HG03039 (cell line): ENCODE measurements around the gene IDH3A.

ENCODE experiments used
- ATAC-seq: cut with Tn5 transposase; IDR thresholded peaks from one replicate; pipeline ENCODE4 v1.9.1; 2021; ENCODE audit warnings: mild to moderate bottlenecking, moderate library complexity; ENCODE audit not compliant: unreplicated experiment

Gene IDH3A

DNA sequence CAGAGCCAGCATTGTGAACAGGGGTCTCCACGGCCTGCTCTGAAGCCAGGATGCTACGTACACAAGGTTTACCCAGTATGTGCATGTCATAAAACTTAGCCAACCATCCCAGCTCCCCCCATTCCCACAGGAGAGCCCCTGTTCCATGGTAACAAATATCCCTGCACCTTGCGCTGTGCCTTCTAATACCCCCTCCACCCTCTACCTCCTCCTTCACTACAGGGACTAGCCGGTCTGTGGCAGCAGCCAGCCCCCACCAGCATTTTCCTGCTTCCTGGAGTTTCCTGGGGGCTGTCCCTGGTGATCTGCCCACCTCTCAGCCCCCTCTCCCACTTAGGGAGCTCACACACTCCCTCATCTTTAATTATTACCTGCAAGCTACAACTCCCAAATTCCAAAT, 64.8 kb downstream of the IDH3A start:
- no peak for ATAC-seq

DNA sequence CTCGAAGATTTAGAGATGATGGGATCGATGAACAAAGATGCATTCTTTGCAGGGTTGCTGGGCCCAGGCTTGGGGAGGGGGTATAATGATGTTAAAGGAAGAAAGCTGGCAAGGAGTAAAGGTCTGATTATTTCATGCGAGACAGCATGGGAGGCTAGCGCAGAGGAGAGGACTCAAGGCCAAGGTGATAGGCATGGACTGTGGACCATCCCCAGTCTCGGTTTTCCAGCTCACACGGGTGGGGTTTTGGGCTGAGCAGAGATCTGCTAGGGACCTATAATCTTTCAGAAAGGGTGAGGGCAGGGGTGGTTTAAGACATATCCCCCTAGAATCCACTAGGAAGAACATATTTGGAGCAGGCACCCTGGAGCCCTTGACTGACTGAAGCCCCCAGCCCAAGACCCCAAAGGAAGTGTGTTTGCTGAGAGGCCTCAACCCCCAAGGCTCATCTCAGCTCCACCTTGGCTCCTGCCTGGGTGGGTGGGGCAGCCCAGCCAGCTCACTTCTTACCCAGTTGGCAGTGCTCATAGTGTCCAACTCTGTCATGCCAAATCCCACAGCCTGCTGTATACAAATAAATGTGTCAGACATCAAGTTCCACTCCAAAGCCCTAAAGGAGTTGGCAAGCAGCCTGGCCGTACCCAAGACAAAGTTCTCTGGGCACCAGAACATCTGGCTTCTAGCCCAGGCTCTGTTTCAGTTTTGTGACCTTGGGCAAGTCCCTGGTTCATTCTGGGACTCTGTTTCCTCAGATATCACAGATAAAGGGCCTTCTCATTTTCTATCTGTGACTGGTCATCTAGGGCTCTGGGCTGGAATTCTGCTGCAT, 67.3 kb downstream of the IDH3A start:
- no peak for ATAC-seq

DNA sequence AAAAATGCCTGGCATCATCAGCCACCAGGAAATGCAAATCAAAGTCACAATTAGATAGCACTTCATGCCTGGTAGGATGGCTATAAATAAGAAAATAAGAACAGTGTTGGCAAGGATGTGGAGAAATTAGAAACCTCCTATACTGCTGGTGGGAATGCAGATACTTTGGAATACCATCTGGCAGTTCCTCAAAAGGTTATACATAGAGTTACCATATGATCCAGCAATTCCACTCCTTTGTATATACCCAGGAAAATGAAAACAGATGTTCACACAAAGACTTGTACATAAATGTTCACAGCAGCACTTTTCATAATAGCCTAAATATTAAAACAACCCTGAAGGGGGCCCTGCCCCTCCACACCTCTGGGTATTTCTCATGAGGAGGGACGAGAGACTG, 71.6 kb downstream of the IDH3A start:
- no peak for ATAC-seq
